CD4-positive, alpha-beta memory T cell (primary cell): ENCODE results near the gene SARS1. TPM values are rescaled to one million over a fixed set of nuclear protein-coding genes. Genes with fewer than 3 reads are reported as not detected.
"Not testable (repeated sequence)": the region's sequence is repeated elsewhere in the genome, so short reads cannot be mapped to it uniquely, and the experiment has no call there.

Experiments
- CTCF ChIA-PET: fragments of 350-600 bp; sonication (Branson Sonifier 250); formaldehyde crosslinking; loops from one replicate; lab custom pipeline; 2021; ENCODE audit warnings: inconsistent platforms; ENCODE audit not compliant: partially characterized antibody; lab: Charles Lee
- POLR2A ChIA-PET: fragments of 350-600 bp; sonication (Branson Sonifier 250); formaldehyde crosslinking; loops from one replicate; lab custom pipeline; 2021; ENCODE audit not compliant: partially characterized antibody; lab: Charles Lee
- DNase-seq, 5 donors: peaks; one replicate each; pipeline versions ENCODE4 v3.0.0 to v3.0.0-alpha.2; 2020 to 2022; ENCODE audit warnings: mixed read lengths in 1 of 5
- H3K27ac ChIP-seq: one replicate; pipeline ENCODE4 v1.7.0; 2013; ENCODE audit warnings: low read depth, low read length
- H3K27me3 ChIP-seq: 2 replicates; pipeline ENCODE4 v1.7.0; 2013; ENCODE audit warnings: mild to moderate bottlenecking, low read length, moderate library complexity; ENCODE audit not compliant: insufficient read depth
- H3K36me3 ChIP-seq: 2 replicates; pipeline ENCODE4 v1.7.0; 2013; ENCODE audit warnings: mild to moderate bottlenecking, low read length, moderate library complexity; ENCODE audit not compliant: insufficient read depth
- H3K4me1 ChIP-seq: 2 replicates; pipeline ENCODE4 v1.7.0; 2013; ENCODE audit warnings: mild to moderate bottlenecking, low read length, moderate library complexity; ENCODE audit not compliant: insufficient read depth
- H3K4me3 ChIP-seq, 2 donors: one replicate each; pipeline ENCODE4 v1.7.0; 2013; ENCODE audit warnings: low read length in 2 of 2, mild to moderate bottlenecking in 1 of 2
- H3K9me3 ChIP-seq, 2 donors: one replicate each; pipeline ENCODE4 v1.7.0; 2013; ENCODE audit warnings: low read length in 2 of 2, control low read depth in 1 of 2; ENCODE audit not compliant: control insufficient read depth in 1 of 2
- H3K27ac Mint-ChIP-seq, 7 donors: one replicate each; pipeline ENCODE4 v1.8.0; 2020 to 2021; ENCODE audit warnings: mixed read lengths in 7 of 7, mild to moderate bottlenecking in 6 of 7, inconsistent platforms in 3 of 7, moderate library complexity in 3 of 7
- H3K27me3 Mint-ChIP-seq, 2 donors: one replicate each; pipeline ENCODE4 v1.8.0; 2020 to 2021; ENCODE audit warnings: mixed read lengths in 2 of 2
- H3K36me3 Mint-ChIP-seq, 2 donors: one replicate each; pipeline ENCODE4 v1.8.0; 2020 to 2021; ENCODE audit warnings: mixed read lengths in 2 of 2, inconsistent platforms in 1 of 2, mild to moderate bottlenecking in 1 of 2
- H3K4me1 Mint-ChIP-seq, 4 donors: one replicate each; pipeline ENCODE4 v1.8.0; 2020 to 2021; ENCODE audit warnings: mixed read lengths in 4 of 4, mild to moderate bottlenecking in 1 of 4
- H3K4me3 Mint-ChIP-seq, 8 donors: one replicate each; pipeline ENCODE4 v1.8.0; 2020 to 2021; ENCODE audit warnings: mixed read lengths in 8 of 8, mild to moderate bottlenecking in 7 of 8, moderate library complexity in 6 of 8, inconsistent platforms in 3 of 8
- H3K9me3 Mint-ChIP-seq, 8 donors: one replicate each; pipeline ENCODE4 v1.8.0; 2020 to 2021; ENCODE audit warnings: mixed read lengths in 8 of 8, mild to moderate bottlenecking in 5 of 8, inconsistent platforms in 3 of 8, moderate library complexity in 1 of 8
- intact Hi-C: fragments of 100-400 bp; cut with micrococcal nuclease; formaldehyde crosslinking; loops from one replicate; pipeline ENCODE4 v1.15.1; 2023
- polyA plus RNA-seq, 2 donors: library from polyadenylated mRNA; unstranded; fragments of 300-500 nt; fragmentation: Illumina TruSeq; gene quantifications; one replicate each; pipeline ENCODE4 v1.2.3, GENCODE V29; 2021
- total RNA-seq, 2 experiments: library from RNA; stranded (reverse); gene quantifications; one replicate each; pipeline ENCODE4 v1.2.3, GENCODE V29; 2021

Gene SARS1
- total and polyA plus RNA-seq, 4 experiments from 2014 or later, result 153 to 199 (median 184) TPM

- H3K27ac Mint-ChIP-seq, result peak overlapping the region in 5 of 7 donors; percentile 83 to 93 (median 92)
- Histone ChIP-seq H3K27ac (peak overlapping the region; percentile 59), H3K27me3 (no peaks in the 10 kb centered on the region), H3K4me1 (peaks cover 23% of the 10 kb centered on the region), H3K36me3 (no peaks in the 10 kb centered on the region), H3K9me3 (no peaks in the 10 kb centered on the region), H3K4me3 (peak overlapping the region; percentile 74 to 91)
- no peaks in the 10 kb centered on the region for H3K9me3 Mint-ChIP-seq
- peaks cover 0 to 4% of the 10 kb centered on the region in 2 donors for H3K36me3 Mint-ChIP-seq
- peak overlapping the region; percentile 91 to 100 (median 96) for H3K4me3 Mint-ChIP-seq
- peaks cover 8 to 30% (median 16%) of the 10 kb centered on the region in 4 donors for H3K4me1 Mint-ChIP-seq
- CTCF ChIA-PET, result interaction anchor here (0.9 to 9.5 kb wide), 6 partner anchors 33 to 251 kb away, joined by 3 to 193 read pairs (median 4); partner anchors contain the start of genes CELSR2, CYB561D1 and SORT1
- no peaks in the 10 kb centered on the region for H3K27me3 Mint-ChIP-seq
- DNase-seq, result no peak
- POLR2A ChIA-PET, result interaction anchor here (0.7 to 2.4 kb wide), 13 partner anchors 33 to 590 kb away, joined by 3 to 12 read pairs (median 5); partner anchors contain the start of genes ATXN7L2, CELSR2, ELAPOR1 and GNAI3
- intact Hi-C loops, result loop anchor here (2.0 kb wide), 1 partner anchor 212 kb away; the partner anchor contains the start of gene CYB561D1
Observed at GRCh38 chr1:109282497-109282951, 68.8 kb downstream of the SARS1 start.

GRCh38 chr1:109282952-109283747 lies 69.4 kb downstream of the SARS1 start, which contains the start of gene PSRC1:
PSRC1 (minus strand) TSS chr1:109283145.
- ChIA-PET CTCF (interaction anchor here (0.9 to 9.5 kb wide), 7 partner anchors 19 to 250 kb away, joined by 3 to 193 read pairs (median 5); partner anchors contain the start of genes CELSR2, CYB561D1 and SORT1), POLR2A (interaction anchor here (0.5 to 2.4 kb wide), 16 partner anchors 33 to 1652 kb away, joined by 3 to 12 read pairs (median 4); partner anchors contain the start of genes ATXN7L2, CELSR2, ELAPOR1 and GNAI3)
- Histone ChIP-seq H3K27ac (peak within 1 kb of the TSS; percentile 59), H3K9me3 (no peaks in the 10 kb centered on the region), H3K36me3 (no peaks in the 10 kb centered on the region), H3K4me1 (peaks cover 23% of the 10 kb centered on the region), H3K4me3 (peak within 1 kb of the TSS; percentile 74 to 91), H3K27me3 (no peaks in the 10 kb centered on the region)
- DNase-seq, result peak; percentile 87 to 91 (median 88)
- Mint-ChIP-seq H3K4me3 (peak within 1 kb of the TSS; percentile 91 to 100 (median 96)), H3K9me3 (no peaks in the 10 kb centered on the region), H3K4me1 (peaks cover 8 to 30% (median 16%) of the 10 kb centered on the region in 4 donors), H3K27me3 (no peaks in the 10 kb centered on the region), H3K27ac (peak within 1 kb of the TSS; percentile 82 to 93 (median 92)), H3K36me3 (peaks cover 0 to 4% of the 10 kb centered on the region in 2 donors)
- intact Hi-C loops, result loop anchor here (1.0 to 2.0 kb wide), 4 partner anchors 116 to 249 kb away; partner anchors contain the start of genes CYB561D1 and PSMA5

DNA sequence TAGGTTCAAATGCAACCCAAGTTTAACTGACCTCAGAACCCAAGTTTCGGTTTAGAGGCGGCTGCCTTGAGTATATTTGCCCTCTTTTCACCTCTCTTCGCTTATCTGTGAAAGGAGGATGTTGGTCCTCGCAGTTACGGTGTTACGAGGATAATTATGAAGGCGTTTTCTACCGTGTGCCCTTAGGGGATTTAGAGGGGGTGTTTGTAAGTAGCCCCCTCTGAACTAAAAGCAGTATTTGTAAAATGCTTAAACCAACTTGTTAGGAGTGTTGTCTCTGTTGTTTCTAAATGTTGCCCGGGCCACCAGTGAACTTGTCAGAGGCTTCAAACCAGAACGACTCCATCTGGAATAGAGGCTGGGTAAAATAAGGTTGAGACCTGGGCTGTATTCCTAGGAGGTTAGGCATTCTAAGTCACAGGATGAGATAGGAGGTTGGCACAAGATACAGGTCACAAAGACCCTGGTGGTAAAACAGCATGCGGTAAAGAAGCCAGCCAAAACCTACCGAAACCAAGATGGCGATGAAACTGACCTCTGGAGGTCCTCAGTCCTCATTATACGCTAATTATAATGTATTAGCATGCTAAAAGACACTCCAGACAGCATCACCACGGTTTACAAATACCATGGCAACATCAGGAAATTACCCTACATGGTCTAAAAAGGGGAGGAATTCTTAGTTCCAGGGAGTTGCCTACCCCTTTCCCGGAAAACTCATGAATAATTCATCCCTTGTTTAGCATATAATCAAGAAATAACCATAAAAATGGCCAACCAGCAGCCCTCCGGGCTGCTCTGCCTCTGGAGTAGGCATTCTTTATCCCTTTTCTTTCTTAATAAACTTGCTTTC lies 70.3 kb downstream of the SARS1 start:
- Histone ChIP-seq H3K27me3 (no peaks in the 10 kb centered on the region), H3K27ac (peak overlapping the region; percentile 59), H3K4me3 (peak overlapping the region; percentile 74 to 91), H3K4me1 (peaks cover 23% of the 10 kb centered on the region), H3K9me3 (no peaks in the 10 kb centered on the region), H3K36me3 (no peaks in the 10 kb centered on the region)
- H3K9me3 Mint-ChIP-seq, result no peaks in the 10 kb centered on the region
- H3K4me3 Mint-ChIP-seq, result peak overlapping the region; percentile 91 to 100 (median 96)
- no peak for DNase-seq
- peaks cover 0 to 4% of the 10 kb centered on the region in 2 donors for H3K36me3 Mint-ChIP-seq
- ChIA-PET CTCF (interaction anchor here (1.1 to 9.5 kb wide), 4 partner anchors 20 to 249 kb away, joined by 3 to 193 read pairs (median 90); partner anchors contain the start of genes CELSR2 and SORT1), POLR2A (interaction anchor here (0.5 to 2.4 kb wide), 9 partner anchors 34 to 1651 kb away, joined by 3 to 12 read pairs (median 6); partner anchors contain the start of genes ATXN7L2, CELSR2, ELAPOR1 and SARS1)
- peak overlapping the region; percentile 71 to 93 (median 92) for H3K27ac Mint-ChIP-seq
- H3K27me3 Mint-ChIP-seq, result no peaks in the 10 kb centered on the region
- peaks cover 8 to 30% (median 16%) of the 10 kb centered on the region in 4 donors for H3K4me1 Mint-ChIP-seq
- intact Hi-C loops, result loop anchor here (1.0 to 2.0 kb wide), 4 partner anchors 115 to 248 kb away; partner anchors contain the start of genes CYB561D1 and PSMA5

DNA sequence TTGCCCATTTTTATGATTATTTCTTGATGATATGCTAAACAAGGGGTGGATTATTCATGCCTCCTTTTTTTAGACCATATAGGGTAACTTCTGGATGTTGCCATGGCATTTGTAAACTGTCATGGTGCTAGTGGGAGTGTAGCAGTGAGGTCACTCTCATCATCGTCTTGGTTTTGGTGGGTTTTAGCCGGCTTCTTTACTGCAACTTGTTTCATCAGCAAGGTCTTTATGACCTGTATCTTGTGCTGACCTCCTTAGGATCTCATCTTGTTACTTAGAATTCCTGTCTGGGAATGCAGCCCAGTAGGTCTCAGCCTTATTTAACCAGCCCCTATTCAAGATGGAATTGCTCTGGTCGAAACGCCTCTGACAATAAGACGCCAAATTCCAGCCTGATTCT lies 73.0 kb downstream of the SARS1 start:
- peak overlapping the region in 1 of 7 donors; percentile 37 for H3K27ac Mint-ChIP-seq
- POLR2A ChIA-PET, H3K36me3 Mint-ChIP-seq, H3K27me3 Mint-ChIP-seq, H3K4me3 ChIP-seq, H3K27ac ChIP-seq, intact Hi-C loops, H3K36me3 ChIP-seq, DNase-seq, H3K4me3 Mint-ChIP-seq, H3K9me3 Mint-ChIP-seq, H3K27me3 ChIP-seq, H3K9me3 ChIP-seq: not testable (repeated sequence)
- CTCF ChIA-PET, result interaction anchor here (0.7 to 0.9 kb wide), 2 partner anchors 16 to 26 kb away, joined by 3 read pairs; no protein-coding TSS in a partner anchor
- peaks cover 8 to 26% (median 16%) of the 10 kb centered on the region in 4 donors for H3K4me1 Mint-ChIP-seq
- peaks cover 22% of the 10 kb centered on the region for H3K4me1 ChIP-seq

Other genes with a start within 250 kb of the SARS1 start
- gene WDR47, start 171.8 kb upstream of the SARS1 start, total RNA-seq, result 10 to 100 TPM; 14.0 to 14.1 TPM
- 1 to 10 TPM; 6.3 to 7.5 TPM for gene WDR47, start 171.8 kb upstream of the SARS1 start, polyA plus RNA-seq
- gene TAF13, start 137.9 kb upstream of the SARS1 start, total RNA-seq, result 10 to 100 TPM; 12.5 to 14.6 TPM
- gene TAF13, start 137.9 kb upstream of the SARS1 start, polyA plus RNA-seq, result 1 to 10 TPM in 1 of 2 donors, under 1 TPM in 1; 0.68 to 1.3 TPM
- gene TMEM167B, start 123.2 kb upstream of the SARS1 start, total RNA-seq, result 10 to 100 TPM; 42.9 to 47.9 TPM
- gene TMEM167B, start 123.2 kb upstream of the SARS1 start, polyA plus RNA-seq, result 10 to 100 TPM; 38.8 to 41.5 TPM
- gene ELAPOR1, start 99.8 kb upstream of the SARS1 start, total RNA-seq, result 10 to 100 TPM; 13.7 to 15.4 TPM
- 10 to 100 TPM; 15.0 to 17.8 TPM for gene ELAPOR1, start 99.8 kb upstream of the SARS1 start, polyA plus RNA-seq
- gene CELSR2, start 35.6 kb downstream of the SARS1 start, total RNA-seq, result 1 to 10 TPM; 2.6 to 3.1 TPM
- under 1 TPM in 1 of 2 donors, not detected in 1; 0.52 TPM for gene CELSR2, start 35.6 kb downstream of the SARS1 start, polyA plus RNA-seq
- gene PSRC1, start 69.2 kb downstream of the SARS1 start, total RNA-seq, result under 1 TPM; 0.17 to 0.28 TPM
- under 1 TPM; 0.18 to 0.31 TPM for gene PSRC1, start 69.2 kb downstream of the SARS1 start, polyA plus RNA-seq
- gene MYBPHL, start 93.1 kb downstream of the SARS1 start, total RNA-seq, result not detected
- not detected for gene MYBPHL, start 93.1 kb downstream of the SARS1 start, polyA plus RNA-seq
- under 1 TPM; 0.69 to 0.93 TPM for gene SORT1, start 184.0 kb downstream of the SARS1 start, total RNA-seq
- gene SORT1, start 184.0 kb downstream of the SARS1 start, polyA plus RNA-seq, result not detected
- 10 to 100 TPM; 87.7 to 90.2 TPM for gene PSMA5, start 212.5 kb downstream of the SARS1 start, total RNA-seq
- gene PSMA5, start 212.5 kb downstream of the SARS1 start, polyA plus RNA-seq, result 100 to 1,000 TPM in 1 of 2 donors, 10 to 100 TPM in 1; 96.7 to 122 TPM